Measurements from ENCODE around the gene JAGN1. TPM values are rescaled to one million over a fixed set of nuclear protein-coding genes. Genes with fewer than 3 reads are reported as not detected.

Gene JAGN1
- polyA plus RNA-seq, 1 donor (not counting 4 experiments of a cell fraction or from before 2014, with no cell fraction given) = 48.0 TPM

DNA sequence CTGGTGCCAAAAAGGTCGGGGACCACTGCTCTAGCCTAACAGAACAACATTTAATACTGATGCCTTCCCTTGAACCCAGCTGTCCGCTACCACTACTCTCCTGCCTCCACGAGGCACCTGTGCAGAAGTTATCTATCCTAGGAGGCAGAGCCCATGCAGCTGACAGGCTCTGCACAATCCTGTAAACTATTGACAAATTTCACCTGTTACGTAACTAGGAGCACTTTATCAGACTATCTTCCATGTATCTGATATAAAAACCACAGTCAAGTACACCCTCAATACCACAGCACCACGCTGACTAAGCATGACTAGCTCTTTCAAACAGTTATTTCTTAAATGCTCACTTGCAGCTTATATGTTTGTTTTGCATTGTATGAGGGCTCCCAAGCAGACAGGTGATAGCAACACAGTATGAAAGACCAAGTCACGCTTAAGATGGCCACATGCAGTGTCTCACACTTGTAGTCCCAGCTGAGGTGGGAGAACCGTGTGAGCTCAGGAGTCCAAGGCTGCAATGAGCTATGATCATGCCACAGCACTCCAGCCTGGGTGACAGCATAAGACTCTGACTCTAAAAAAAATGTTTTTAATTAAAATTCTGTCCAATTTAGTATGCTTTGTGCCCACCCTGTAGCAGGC, 22.0 kb downstream of the JAGN1 start:
- dilution Hi-C loops (cut with MboI; ENCODE audit: extremely low pct_ligation_motif_present, low sequenced_read_pairs) = no loop called here
- Histone ChIP-seq H3K9me3 (ENCODE audit: control insufficient read depth, low read depth, low read length) (no peaks in the 10 kb centered on the region), H3K4me3 (ENCODE audit: control insufficient read depth in 2 of 3, extremely low read depth in 1 of 3, insufficient read depth in 2 of 3, low read depth in 1 of 3, low read length in 3 of 3) (no peak overlapping the region), H4K20me1 (ENCODE audit: control insufficient read depth, extremely low read depth, insufficient read depth, low read length) (no peaks in the 10 kb centered on the region), H3K9ac (ENCODE audit: control insufficient read depth, extremely low read depth, insufficient read depth, low read length) (no peak overlapping the region), H3K4me2 (ENCODE audit: control insufficient read depth, extremely low read depth, insufficient read depth, low read depth, low read length) (no peak overlapping the region), H3K27ac (ENCODE audit: control insufficient read depth, insufficient read depth, low read length) (no peak overlapping the region), H2AFZ (ENCODE audit: control insufficient read depth, low read length) (no peak overlapping the region), H3K36me3 (ENCODE audit: control insufficient read depth in 2 of 2, extremely low read depth in 1 of 2, insufficient read depth in 2 of 2, low read length in 2 of 2) (peaks cover 11 to 18% of the 10 kb centered on the region in 2 experiments), H3K9me1 (ENCODE audit: control insufficient read depth, extremely low read depth, insufficient read depth, low read length) (no peaks in the 10 kb centered on the region), H3K4me1 (ENCODE audit: control insufficient read depth, extremely low read depth, insufficient read depth, low read length) (peaks cover 36% of the 10 kb centered on the region), H3K79me2 (ENCODE audit: control insufficient read depth, insufficient read depth, low read length) (no peaks in the 10 kb centered on the region), H3K27me3 (ENCODE audit: control insufficient read depth, extremely low read depth, insufficient read depth, low read length) (no peaks in the 10 kb centered on the region)
- TF ChIP-seq EZH2 (IDR thresholded peaks at IDR 0.05; ENCODE audit: low read length) = no peak
- no peak for TF ChIP-seq CTCF (optimal IDR thresholded peaks at IDR 0.05 in 1 of 3, IDR thresholded peaks at IDR 0.05 in 1 of 3, conservative IDR thresholded peaks at IDR 0.05 in 1 of 3; ENCODE audit: extremely low read depth in 1 of 3, insufficient read depth in 2 of 3, low read length in 3 of 3)
- no peak for FAIRE-seq
- no peak for DNase-seq (ENCODE audit: low read depth, low spot score)

DNA sequence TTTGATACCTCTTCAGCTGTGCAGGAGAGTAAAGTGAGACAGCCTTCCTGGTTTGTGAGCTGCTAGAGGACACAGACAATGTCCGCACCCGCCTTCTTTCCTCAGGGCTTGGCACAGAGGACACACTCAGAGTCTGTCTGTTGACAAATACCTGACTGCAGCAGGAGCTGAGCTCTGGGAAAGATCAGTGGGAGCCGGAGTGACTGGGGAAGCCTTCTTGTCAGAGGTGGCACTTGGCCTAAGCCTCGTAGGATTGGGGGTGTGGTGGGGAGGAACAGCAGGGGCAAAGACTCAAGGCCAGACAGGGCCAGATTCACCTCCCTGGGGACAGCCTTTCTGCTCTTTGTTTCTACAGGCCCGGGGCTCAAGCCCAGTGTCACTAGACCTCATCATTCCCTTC, 23.2 kb downstream of the JAGN1 start:
- H3K9ac ChIP-seq (ENCODE audit: control insufficient read depth, extremely low read depth, insufficient read depth, low read length) = no peak overlapping the region
- H3K36me3 ChIP-seq (ENCODE audit: control insufficient read depth in 2 of 2, extremely low read depth in 1 of 2, insufficient read depth in 2 of 2, low read length in 2 of 2) = peaks cover 9 to 12% of the 10 kb centered on the region in 2 experiments
- no peaks in the 10 kb centered on the region for H3K79me2 ChIP-seq (ENCODE audit: control insufficient read depth, insufficient read depth, low read length)
- H2AFZ ChIP-seq (ENCODE audit: control insufficient read depth, low read length) = no peak overlapping the region
- dilution Hi-C loops (cut with MboI; ENCODE audit: extremely low pct_ligation_motif_present, low sequenced_read_pairs) = no loop called here
- no peak overlapping the region for H3K4me3 ChIP-seq (ENCODE audit: control insufficient read depth in 2 of 3, extremely low read depth in 1 of 3, insufficient read depth in 2 of 3, low read depth in 1 of 3, low read length in 3 of 3)
- peaks cover 43% of the 10 kb centered on the region for H3K4me1 ChIP-seq (ENCODE audit: control insufficient read depth, extremely low read depth, insufficient read depth, low read length)
- no peak overlapping the region for H3K4me2 ChIP-seq (ENCODE audit: control insufficient read depth, extremely low read depth, insufficient read depth, low read depth, low read length)
- TF ChIP-seq CTCF (optimal IDR thresholded peaks at IDR 0.05 in 1 of 3, IDR thresholded peaks at IDR 0.05 in 1 of 3, conservative IDR thresholded peaks at IDR 0.05 in 1 of 3; ENCODE audit: extremely low read depth in 1 of 3, insufficient read depth in 2 of 3, low read length in 3 of 3) (no peak), EZH2 (IDR thresholded peaks at IDR 0.05; ENCODE audit: low read length) (no peak)
- H3K9me1 ChIP-seq (ENCODE audit: control insufficient read depth, extremely low read depth, insufficient read depth, low read length) = no peaks in the 10 kb centered on the region
- DNase-seq (ENCODE audit: low read depth, low spot score) = no peak
- no peaks in the 10 kb centered on the region for H3K27me3 ChIP-seq (ENCODE audit: control insufficient read depth, extremely low read depth, insufficient read depth, low read length)
- H3K27ac ChIP-seq (ENCODE audit: control insufficient read depth, insufficient read depth, low read length) = no peak overlapping the region
- no peaks in the 10 kb centered on the region for H4K20me1 ChIP-seq (ENCODE audit: control insufficient read depth, extremely low read depth, insufficient read depth, low read length)
- no peak for FAIRE-seq
- no peaks in the 10 kb centered on the region for H3K9me3 ChIP-seq (ENCODE audit: control insufficient read depth, low read depth, low read length)

All from keratinocyte (primary cell).